K562 (cell line): Measurements from ENCODE around the gene CCDC148. TPM values are rescaled to one million over a fixed set of nuclear protein-coding genes. Genes with fewer than 3 reads are reported as not detected.

Experiments
- ATAC-seq: fragments of 200-7000 bp; cut with Tn5 transposase; 3 replicates; pipeline ENCODE4 v1.9.1; 2020; ENCODE audit warnings: moderate library complexity
- BruUV-seq: library from RNA; stranded (reverse); fragments of 400-500 nt; replicated peaks from 2 replicates; lab custom pipeline; 2021; lab: Mats Ljungman, UMichigan
- CTCF ChIA-PET: fragments of 300-600 bp; formaldehyde crosslinking; extraction: SDS; loops from one replicate; lab custom pipeline; 2021; ENCODE audit warnings: low intra/inter-chr PET ratio; lab: Yijun Ruan, JAX
- POLR2A ChIA-PET: fragments of 300-600, 350-650 bp; sonication (Branson Sonifier 250); formaldehyde crosslinking; extraction: SDS; loops from one replicate; lab custom pipeline; 2021; ENCODE audit warnings: antibody characterized with exemption, inconsistent platforms; lab: Yijun Ruan, JAX
- DNase-seq, 4 experiments: peaks; one replicate each; pipeline versions ENCODE4 v3.0.0 to v3.0.0-alpha.2; 2011 to 2018; ENCODE audit warnings: low spot score in 3 of 4, mixed read lengths in 3 of 4; ENCODE audit errors: extremely low read depth in 1 of 4
- FAIRE-seq: peaks from 2 replicates; lab custom pipeline; 2011; peaks lifted over from hg19 to GRCh38; lab: Jason Lieb, UNC
- H2AFZ ChIP-seq: 2 replicates; pipeline ENCODE4 v1.6.0; 2011; ENCODE audit warnings: low read depth, low read length, control low read depth, inconsistent platforms
- H3K27ac ChIP-seq: fragments of 200-600 bp; 3 replicates; pipeline ENCODE4 v1.8.0; 2011; ENCODE audit warnings: low read depth, mild to moderate bottlenecking, control low read depth, inconsistent platforms, low read length, moderate library complexity, mixed read lengths; ENCODE audit errors: extremely low read depth
- H3K27me3 ChIP-seq, 2 experiments: fragments of 300-600 bp in 1 of 2; 2 replicates in 1 of 2; 3 replicates in 1 of 2; pipeline versions ENCODE4 v1.6.0 to v1.8.0; 2011; ENCODE audit warnings: inconsistent platforms in 2 of 2, low read length in 2 of 2, mild to moderate bottlenecking in 1 of 2, mixed read lengths in 1 of 2, moderate library complexity in 1 of 2; ENCODE audit not compliant: control insufficient read depth in 2 of 2, insufficient read depth in 2 of 2
- H3K36me3 ChIP-seq: fragments of 300-600 bp; 3 replicates; pipeline ENCODE4 v1.8.0; 2011; ENCODE audit warnings: mild to moderate bottlenecking, low read length, inconsistent platforms; ENCODE audit not compliant: control insufficient read depth, insufficient read depth
- H3K4me1 ChIP-seq, 2 experiments: fragments of 200-600 bp in 1 of 2; replicated peaks in 1 of 2; 2 replicates in 1 of 2; 3 replicates in 1 of 2; pipeline versions ENCODE4 v1.5.1 to v1.8.0; 2011; ENCODE audit warnings: inconsistent platforms in 2 of 2, low read length in 2 of 2, mild to moderate bottlenecking in 1 of 2, mixed read lengths in 1 of 2, moderate library complexity in 1 of 2; ENCODE audit not compliant: control insufficient read depth in 2 of 2, insufficient read depth in 2 of 2
- H3K4me2 ChIP-seq: 2 replicates; pipeline ENCODE4 v1.6.1; 2011; ENCODE audit warnings: low read length, control low read depth, inconsistent platforms, mixed read lengths; ENCODE audit not compliant: insufficient read depth
- H3K4me3 ChIP-seq: fragments of 200-600 bp; sonication (generic), shearing (Covaris generic); 2 replicates; pipeline ENCODE4 v1.5.1; 2016; ENCODE audit warnings: control low read depth, inconsistent platforms
- H3K79me2 ChIP-seq: fragments of 200-600 bp; 3 replicates; pipeline ENCODE4 v1.8.0; 2011; ENCODE audit warnings: low read length, inconsistent platforms; ENCODE audit not compliant: control insufficient read depth, insufficient read depth
- H3K9ac ChIP-seq, 2 experiments: 2 replicates each; pipeline versions ENCODE4 v1.6.0 to v1.6.1; 2011; ENCODE audit warnings: low read depth in 2 of 2, low read length in 2 of 2, control low read depth in 1 of 2, inconsistent platforms in 1 of 2, mild to moderate bottlenecking in 1 of 2, mixed read lengths in 1 of 2; ENCODE audit not compliant: insufficient read depth in 1 of 2
- H3K9me1 ChIP-seq: one replicate; pipeline ENCODE4 v1.6.0; 2011; ENCODE audit warnings: inconsistent platforms, mild to moderate bottlenecking, low read length, moderate library complexity; ENCODE audit not compliant: control insufficient read depth, insufficient read depth
- H3K9me3 ChIP-seq: replicated peaks from 2 replicates; pipeline ENCODE4 v1.5.1; 2011; ENCODE audit warnings: low read depth, low read length, inconsistent platforms; ENCODE audit not compliant: control insufficient read depth, insufficient read depth
- H4K20me1 ChIP-seq: replicated peaks from 2 replicates; pipeline ENCODE4 v1.6.1; 2011; ENCODE audit warnings: low read length, inconsistent platforms, mixed read lengths; ENCODE audit not compliant: control insufficient read depth, insufficient read depth
- HMGN3 ChIP-seq: IDR thresholded peaks from 2 replicates; pipeline ENCODE4 v1.6.1; 2011; ENCODE audit warnings: borderline replicate concordance, low read depth, mild to moderate bottlenecking, mixed read lengths, low read length; ENCODE audit not compliant: insufficient read length; ENCODE audit errors: extremely low read depth
- KDM5B ChIP-seq: fragments of 200-600 bp; sonication (generic); IDR thresholded peaks from 2 replicates; pipeline ENCODE4 v1.6.1; 2012; ENCODE audit warnings: low read depth, mild to moderate bottlenecking, moderate library complexity, low read length, control low read depth, inconsistent platforms; ENCODE audit not compliant: insufficient replicate concordance
- MAFK ChIP-seq: IDR thresholded peaks from 2 replicates; pipeline ENCODE4 v1.6.1; 2011; ENCODE audit warnings: low read length, improper control_type of control experiment
- RBBP5 ChIP-seq: fragments of 200-600 bp; sonication (generic); IDR thresholded peaks from 2 replicates; pipeline ENCODE4 v1.6.1; 2012; ENCODE audit warnings: borderline replicate concordance, mild to moderate bottlenecking, low read length, control low read depth, inconsistent platforms; ENCODE audit not compliant: insufficient read depth, poor library complexity, severe bottlenecking
- WGBS: fragments of 100-300 bp; shearing (Covaris generic); methylation state at CpG from one replicate; pipeline ENCODE4 v1.1.6; 2016; ENCODE audit warnings: low coverage, mixed read lengths; ENCODE audit not compliant: insufficient coverage; ENCODE audit errors: missing lambda C conversion rate; 5-methylcytosine and 5-hydroxymethylcytosine counted together
- in situ Hi-C: fragments of 300-500 bp; cut with MboI; formaldehyde crosslinking; loops from 4 replicates; pipeline ENCODE4 v1.15.0; 2018; ENCODE audit warnings: inconsistent platforms, mixed read lengths
- intact Hi-C: fragments of 100-400 bp; cut with micrococcal nuclease; formaldehyde crosslinking; loops from 2 replicates; pipeline ENCODE4 v1.14.2; 2022
- polyA plus RNA-seq, 8 experiments: library from polyadenylated mRNA; depleted of rRNA in 4 of 8; stranded (reverse) in 5 of 8; unstranded in 3 of 8; fragments of >200 nt; fragmentation: Nextera tagmentation in 2 of 8; fragmentation: Illumina TruSeq in 1 of 8; extraction: Ambion mirVana in 2 of 8; extraction: Trizol in 1 of 8; gene quantifications; 2 replicates each; pipeline versions ENCODE4 v1.2.1 to v1.2.3, GENCODE V29; 2011 to 2014; ENCODE audit warnings: inconsistent platforms in 1 of 8, missing spikeins in 1 of 8
- total RNA-seq, 7 experiments: library from RNA; depleted of rRNA in 6 of 7; stranded (reverse); fragments of >200 nt in 6 of 7; fragmentation: Illumina TruSeq in 2 of 7; extraction: Trizol in 2 of 7; gene quantifications; 2 replicates each; pipeline versions ENCODE4 v1.2.1 to v1.2.3, GENCODE V29; 2011 to 2021; ENCODE audit warnings: low replicate concordance in 1 of 7
- TF ChIP-seq, protein P1 (sequence below): IDR thresholded peaks from 3 replicates; pipeline ENCODE4 v1.6.1; 2011; ENCODE audit warnings: borderline replicate concordance, mild to moderate bottlenecking; ENCODE audit not compliant: insufficient read length, insufficient read depth

The CCDC148 gene
- total and polyA plus RNA-seq, 9 of the 15 experiments (the other 6 are each of a cell fraction or from before 2014, with no cell fraction given): 0.10 to 1.4 (median 0.65) TPM

- Histone ChIP-seq H3K27me3 (no peaks in the 10 kb centered on the region), H3K27ac (no peak overlapping the region), H3K4me1 (no peaks in the 10 kb centered on the region), H3K36me3 (no peaks in the 10 kb centered on the region), H3K9me1 (no peaks in the 10 kb centered on the region), H3K4me2 (no peak overlapping the region), H3K4me3 (no peak overlapping the region), H3K9ac (no peak overlapping the region), H3K79me2 (no peaks in the 10 kb centered on the region), H4K20me1 (no peaks in the 10 kb centered on the region), H2AFZ (no peak overlapping the region), H3K9me3 (no peaks in the 10 kb centered on the region)
- WGBS: 19% methylated on average over 2 of the region's 2 CpGs
- peak in 1 of 4 experiments; percentile 14 for DNase-seq
- BruUV-seq: no TSS peak
- ATAC-seq: no peak
- no peak for FAIRE-seq
- no peak for TF ChIP-seq KDM5B
- TF ChIP-seq RBBP5: no peak
- POLR2A ChIA-PET: no interaction called here
- CTCF ChIA-PET: no interaction called here
- in situ Hi-C loops: no loop called here
- intact Hi-C loops: no loop called here
These were observed 110.5 kb downstream of the CCDC148 start for GRCh38 chr2:158346032-158346431.

GRCh38 chr2:158339513-158339912 lies 117.0 kb downstream of the CCDC148 start:
- FAIRE-seq (no peak), DNase-seq (no peak), ATAC-seq (no peak)
- CTCF ChIA-PET: no interaction called here
- H3K27me3 ChIP-seq: no peaks in the 10 kb centered on the region
- intact Hi-C loops: no loop called here
- no peaks in the 10 kb centered on the region for H3K36me3 ChIP-seq
- POLR2A ChIA-PET: no interaction called here
- no peaks in the 10 kb centered on the region for H3K9me3 ChIP-seq
- no peak overlapping the region for H3K4me3 ChIP-seq
- no peak overlapping the region for H3K27ac ChIP-seq
- TF ChIP-seq HMGN3 (no peak), MAFK (no peak)
- TF ChIP-seq, protein P1, sequence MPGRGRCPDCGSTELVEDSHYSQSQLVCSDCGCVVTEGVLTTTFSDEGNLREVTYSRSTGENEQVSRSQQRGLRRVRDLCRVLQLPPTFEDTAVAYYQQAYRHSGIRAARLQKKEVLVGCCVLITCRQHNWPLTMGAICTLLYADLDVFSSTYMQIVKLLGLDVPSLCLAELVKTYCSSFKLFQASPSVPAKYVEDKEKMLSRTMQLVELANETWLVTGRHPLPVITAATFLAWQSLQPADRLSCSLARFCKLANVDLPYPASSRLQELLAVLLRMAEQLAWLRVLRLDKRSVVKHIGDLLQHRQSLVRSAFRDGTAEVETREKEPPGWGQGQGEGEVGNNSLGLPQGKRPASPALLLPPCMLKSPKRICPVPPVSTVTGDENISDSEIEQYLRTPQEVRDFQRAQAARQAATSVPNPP: no peak
- no peaks in the 10 kb centered on the region for H4K20me1 ChIP-seq
- H2AFZ ChIP-seq: no peak overlapping the region
- no peak overlapping the region for H3K4me2 ChIP-seq
- BruUV-seq: no TSS peak
- H3K9ac ChIP-seq: no peak overlapping the region
- no peaks in the 10 kb centered on the region for H3K4me1 ChIP-seq
- H3K79me2 ChIP-seq: no peaks in the 10 kb centered on the region
- H3K9me1 ChIP-seq: no peaks in the 10 kb centered on the region
- in situ Hi-C loops: no loop called here
